Nucleus accumbens (tissue), 56 donors: ENCODE measurements around the gene NCAN.

Source experiments
- DNase-seq, 56 donors: peaks; one replicate each; lab custom pipeline; 2025; lab: John Stamatoyannopoulos, UW

NCAN gene

DNA sequence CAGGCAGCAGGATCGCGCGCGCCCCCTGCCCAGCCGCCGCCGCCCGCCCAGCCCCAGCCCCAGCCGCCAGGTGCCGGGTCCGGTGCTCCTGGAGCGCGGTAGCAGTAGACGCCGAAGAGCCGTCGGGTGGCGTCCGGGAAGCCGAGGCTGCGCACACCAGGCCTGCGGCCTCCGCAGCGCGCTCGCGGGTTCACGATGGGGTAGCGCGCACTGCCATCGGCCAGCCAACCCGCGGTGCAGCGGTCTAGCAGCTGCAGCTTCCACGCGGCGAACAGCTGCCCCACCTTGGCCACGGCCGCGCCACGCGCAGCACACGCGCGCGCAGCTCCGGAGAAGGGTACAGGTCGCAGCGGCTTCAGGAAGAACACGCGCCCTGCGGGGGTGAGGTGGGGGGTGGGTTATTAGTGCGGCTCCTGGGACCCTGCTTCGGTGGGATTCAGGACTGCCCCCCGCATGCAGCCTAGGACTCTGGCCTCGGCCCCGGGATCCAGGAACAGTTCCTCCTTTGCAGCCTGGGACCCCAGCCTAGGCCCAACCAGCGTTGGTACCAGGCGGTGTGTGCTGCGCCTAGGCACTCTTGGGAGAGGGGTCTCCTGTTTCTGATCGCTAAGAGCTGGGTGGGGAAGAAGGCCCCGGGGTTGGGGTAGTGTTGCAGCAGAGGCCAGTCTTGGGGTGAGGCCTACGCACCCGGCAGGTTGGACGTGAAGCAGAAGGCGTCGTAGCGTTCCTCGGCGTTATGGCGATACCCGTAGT, 46.3 kb downstream of the NCAN start:
- DNase-seq = no peak

DNA sequence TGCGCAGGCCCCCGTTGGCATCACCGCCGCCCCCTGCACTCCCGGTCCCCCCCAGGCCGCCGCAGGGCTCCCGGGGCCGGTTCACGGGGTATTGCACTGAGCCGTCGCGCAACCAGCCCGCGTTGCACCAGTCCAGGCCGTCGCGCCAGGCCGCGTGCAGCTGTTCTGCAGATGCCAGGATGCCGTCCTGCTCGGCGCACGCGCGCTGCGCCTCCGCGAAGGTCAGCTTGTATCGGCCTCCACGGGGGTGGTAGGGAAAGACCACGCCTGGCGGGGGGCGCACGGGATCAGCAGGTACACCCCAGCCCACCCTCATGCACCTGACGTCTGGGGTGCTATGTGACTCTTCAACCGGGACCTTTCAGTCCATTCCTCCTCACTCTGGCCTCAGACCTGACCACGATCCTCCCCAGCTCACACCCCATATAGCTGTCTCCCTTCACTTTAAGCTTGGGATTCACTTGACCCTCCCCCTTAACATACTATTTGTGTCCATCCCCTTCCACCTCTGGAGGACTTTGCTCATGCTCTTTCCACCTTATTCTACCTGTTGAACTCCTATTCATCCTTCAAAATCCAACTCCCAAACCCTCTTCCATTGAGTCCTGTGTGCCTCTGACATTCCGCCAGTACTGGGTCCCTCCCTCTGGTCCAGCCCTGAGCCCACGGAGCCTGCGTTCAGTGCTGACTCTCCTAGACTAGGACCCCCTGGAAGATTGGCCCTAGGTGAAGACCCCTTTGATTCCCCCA, 47.0 kb downstream of the NCAN start:
- no peak for DNase-seq

DNA sequence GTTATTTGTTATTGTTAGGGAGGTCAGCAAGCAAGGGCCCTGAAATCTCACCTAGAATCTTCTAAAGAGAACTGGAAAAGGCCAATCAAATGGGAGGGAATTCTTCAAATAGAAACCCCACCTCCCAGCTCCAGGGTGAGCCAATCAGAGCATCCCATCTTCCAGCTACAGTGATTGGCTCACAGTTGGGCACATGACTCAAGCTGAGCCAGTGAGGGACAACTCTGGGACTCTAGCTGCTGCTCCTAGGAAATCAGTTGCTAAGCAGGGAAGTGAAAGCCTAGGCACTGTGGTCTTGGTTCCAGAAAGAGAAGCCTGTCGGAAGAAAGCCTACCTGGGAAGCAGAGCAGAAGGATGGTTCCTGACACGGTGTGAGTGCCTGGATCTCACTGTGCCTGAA, 48.0 kb downstream of the NCAN start:
- peak in 9 of 56 donors; percentile 5 to 30 (median 17) for DNase-seq

DNA sequence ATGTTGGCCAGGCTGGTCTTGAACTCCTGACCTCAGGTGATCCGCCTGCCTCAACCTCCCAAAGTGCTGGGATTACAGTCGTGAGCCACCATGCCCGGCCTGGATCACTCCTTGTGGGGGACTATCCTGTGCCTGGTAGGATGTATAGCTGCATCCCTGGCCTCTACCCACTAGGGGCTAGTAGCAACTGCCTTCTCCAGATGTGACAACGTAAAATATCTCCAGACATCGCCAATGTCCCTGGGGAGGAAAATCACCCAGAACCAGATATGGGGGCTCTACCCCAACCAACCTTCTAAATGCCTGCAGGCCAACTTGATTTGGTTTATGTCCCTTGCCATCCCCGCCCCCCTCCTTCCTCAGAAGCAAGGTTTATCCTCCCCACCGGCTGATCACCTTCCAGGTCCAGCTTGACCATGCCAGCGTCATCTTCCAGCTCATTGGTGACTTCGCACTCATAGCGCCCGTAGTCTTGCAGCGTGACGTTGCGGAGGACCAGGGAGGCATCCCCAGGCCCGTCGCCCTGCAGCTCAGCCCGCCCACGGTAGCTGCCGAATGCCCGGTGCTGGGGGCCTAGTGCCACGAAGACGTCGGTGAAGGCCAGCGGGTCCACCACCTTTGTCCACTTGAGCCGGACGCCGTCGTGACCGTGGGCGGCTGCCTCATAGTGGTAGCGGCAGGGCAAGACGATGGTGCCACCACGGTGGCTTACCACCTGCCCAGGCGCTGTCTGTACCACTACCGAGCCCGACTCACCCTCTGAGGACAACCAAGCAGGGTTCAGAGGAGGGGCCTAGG, 48.9 kb downstream of the NCAN start:
- DNase-seq = no peak

DNA sequence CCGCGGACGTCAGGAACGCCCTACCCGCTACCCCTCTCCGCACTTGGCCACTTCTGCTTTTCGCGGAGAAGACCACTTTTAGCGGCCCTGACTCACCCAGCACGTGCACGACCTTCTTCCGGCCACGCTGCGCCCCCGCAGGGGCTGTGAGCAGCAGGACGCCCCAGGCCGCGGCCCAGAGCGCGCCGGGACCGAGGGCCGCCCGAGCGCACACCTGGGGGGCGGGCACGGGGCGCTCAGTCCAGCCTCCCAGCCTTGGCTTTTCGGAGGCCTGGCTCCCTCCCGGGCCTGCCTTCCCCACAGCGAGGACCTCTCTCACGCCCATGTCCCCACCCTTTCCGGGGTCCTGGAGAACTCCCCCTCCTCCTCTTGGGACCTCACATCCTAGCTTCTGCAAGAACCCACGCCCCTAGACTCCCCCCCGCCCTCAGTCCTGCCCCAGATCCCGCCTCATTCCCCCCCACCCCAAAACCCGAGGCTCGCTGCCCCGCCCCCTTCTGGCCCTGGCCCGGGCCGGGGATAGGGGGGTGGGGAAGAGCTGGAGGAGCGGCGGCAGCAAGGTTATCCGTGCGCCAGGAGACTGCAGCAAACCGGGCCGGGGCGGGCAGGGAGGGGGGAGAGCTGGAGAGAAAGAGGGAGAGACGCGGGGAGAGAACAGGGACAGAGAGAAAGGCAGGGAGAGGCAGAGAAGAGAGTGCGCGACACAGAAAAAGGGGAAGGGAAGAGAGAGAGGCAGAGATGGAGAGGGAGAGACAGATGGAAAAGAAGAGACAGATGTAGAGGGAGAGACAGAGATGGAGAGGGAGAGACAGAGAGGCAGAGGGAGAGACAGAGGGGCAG, 49.8 kb downstream of the NCAN start:
- peak in 2 of 56 donors; percentile 17 to 54 for DNase-seq

DNA sequence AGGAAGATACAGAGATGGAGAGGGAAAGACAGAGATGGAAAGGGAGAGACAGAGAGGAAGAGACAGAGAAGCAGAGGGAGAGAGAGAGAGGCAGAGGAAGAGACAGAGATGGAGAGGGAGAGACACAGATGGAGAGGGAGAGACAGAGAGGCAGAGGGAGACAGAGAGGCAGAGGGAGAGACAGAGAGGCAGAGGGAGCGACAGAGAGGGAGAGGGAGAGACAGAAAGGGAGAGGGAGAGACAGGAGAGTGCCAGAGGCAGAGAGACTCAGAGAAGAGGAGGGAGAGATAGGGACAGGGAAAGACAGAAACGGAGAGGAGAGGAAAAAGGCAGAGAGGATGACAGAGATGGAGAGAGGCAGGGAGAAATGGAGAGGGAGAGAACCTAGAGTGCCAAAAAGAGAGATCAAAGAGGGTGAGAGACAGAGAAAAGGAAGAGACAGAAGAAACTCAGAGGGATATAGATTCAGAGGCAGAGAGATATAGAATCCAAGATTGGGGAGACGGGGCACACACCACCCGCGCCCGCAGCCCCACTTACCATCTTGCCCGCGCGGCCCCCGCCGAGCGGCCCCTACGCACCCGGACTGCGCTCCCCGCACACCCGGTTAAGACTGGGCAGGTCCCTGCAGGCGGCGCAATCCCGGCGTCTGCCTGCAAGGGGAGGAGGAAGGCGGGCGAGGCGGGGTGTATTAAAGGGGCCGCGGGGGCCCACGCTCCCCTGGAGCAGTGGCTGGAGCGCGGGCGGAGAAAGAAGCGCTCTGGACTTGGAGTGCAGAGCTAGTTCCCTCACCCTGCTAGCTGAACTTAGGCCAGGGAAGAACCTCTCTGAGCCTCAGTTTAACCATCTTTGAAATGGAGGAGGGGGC, 50.7 kb downstream of the NCAN start:
- no peak for DNase-seq

DNA sequence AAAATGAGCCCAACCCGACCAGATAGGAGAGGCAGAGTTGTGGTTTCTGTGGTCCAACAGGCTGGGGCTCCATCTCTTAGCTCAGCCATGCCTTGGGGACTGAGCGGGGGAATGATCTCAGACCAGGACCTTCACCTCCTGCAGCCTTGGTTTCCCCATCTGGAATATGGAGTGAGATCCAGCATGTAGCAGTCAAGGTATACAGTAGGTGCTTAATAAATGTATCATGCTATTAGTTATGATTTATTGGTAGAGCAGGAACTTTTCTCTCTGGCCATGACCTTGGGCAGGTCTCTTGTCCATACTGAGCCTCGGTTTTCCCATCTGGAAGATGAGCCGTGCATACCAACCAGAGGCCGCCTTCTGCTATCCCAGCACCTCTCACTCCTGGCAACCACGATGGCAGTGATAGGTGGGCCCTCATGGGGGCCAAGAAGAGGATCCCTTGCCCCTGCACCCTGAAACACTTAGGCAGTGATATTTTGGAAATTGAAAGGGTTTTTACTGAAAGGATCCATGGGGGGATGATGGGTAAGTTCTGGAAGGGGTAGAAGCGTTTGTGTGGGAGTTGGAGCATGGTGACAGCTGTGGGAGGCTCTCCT, 52.2 kb downstream of the NCAN start:
- no peak for DNase-seq

DNA sequence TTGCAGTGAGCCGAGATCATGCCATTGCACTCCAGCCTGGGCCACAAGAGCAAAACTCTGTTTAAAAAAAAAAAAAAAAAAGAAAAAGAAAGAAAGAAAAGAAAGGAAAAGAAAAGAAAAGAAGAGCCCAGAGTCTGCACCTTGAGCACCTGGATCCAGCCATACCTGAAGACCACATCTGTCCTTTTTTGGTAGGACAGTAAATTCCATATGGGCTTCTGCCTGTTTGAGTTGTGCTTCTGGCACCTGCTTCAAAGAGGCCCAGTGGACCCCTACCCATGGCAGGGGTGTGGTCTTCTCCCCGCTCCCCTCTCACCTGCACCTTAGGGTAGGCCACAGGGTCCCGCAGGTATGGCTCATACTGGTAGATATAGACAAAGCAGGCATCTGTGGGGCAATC, 55.5 kb downstream of the NCAN start:
- no peak for DNase-seq

DNA sequence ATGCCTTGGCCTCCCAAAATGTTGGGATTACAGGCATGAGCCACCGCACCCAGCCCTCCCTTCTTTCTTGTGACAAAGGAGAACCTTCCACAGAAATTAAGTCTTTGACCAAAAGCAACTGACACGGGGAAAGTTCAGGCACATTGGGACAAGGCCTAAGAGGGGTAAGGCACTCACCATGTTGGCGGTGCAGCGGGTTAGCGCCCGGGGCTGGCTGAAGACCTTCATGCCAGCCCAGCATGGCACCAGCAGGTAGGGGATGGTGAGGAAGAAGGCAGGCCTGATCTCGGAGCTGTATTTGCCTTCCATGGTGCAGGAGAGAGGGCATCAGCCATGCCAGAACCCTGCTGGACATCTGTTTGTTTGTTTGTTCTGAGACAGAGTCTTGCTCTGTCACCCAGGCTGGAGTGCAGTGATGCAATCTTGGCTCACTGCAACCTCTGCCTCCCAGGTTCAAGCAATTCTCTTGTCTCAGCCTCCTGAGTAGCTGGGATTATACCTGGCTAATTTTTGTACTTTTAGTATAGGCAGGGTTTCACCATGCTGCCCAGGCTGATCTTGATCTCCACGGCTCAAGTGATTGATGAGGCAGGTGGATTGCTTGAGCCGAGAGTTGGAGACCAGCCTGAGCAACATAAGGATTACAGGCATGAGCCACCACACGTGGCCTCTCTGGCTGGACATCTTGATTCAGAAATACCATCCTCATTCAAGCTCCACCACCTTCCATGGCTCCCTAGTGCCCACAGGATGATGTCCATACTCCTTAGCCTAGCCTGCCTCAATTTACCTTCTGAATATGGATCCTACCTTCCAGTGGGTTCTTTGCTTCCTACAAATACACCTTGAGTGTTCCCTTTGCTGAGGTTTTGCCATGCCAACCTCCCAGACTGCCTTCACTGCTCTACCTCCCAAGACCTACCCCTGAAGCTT, 57.0 kb downstream of the NCAN start:
- no peak for DNase-seq

DNA sequence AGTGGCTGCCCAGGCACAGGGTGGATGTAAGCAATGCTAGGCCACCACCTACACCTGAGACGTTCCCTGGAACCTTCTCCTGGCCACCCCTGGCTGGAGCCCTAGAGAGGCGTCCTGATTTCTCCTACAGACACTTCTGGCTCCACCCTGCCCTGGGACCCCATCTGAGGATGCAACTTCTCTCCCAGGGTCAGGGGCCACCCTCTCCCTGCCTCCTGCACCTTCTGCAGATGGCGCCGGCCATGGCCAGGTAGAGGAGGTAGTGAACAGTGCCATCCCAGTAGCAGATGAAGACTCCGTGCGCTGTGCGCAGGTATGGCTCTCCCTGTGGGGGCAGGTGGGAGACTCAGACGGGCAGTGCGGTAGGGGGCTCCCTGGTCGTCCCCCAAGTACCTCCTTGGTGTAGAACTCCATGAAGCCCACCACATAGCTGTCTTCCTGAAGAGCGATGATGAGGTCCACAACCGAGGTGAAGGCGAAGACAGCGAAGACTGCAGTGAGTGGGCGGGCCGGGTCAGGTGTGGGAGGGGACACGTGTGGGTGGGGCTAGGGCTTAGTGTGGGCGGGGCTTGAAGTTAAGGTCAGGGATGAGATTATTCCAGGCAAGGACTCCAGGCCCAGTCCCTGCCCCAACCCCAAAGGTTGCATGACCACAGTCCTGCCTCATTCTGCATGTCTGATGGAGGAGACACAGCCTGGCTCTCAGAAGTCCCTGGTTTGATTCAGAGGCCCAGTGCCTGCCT, 58.4 kb downstream of the NCAN start:
- DNase-seq = peak in 1 of 56 donors; percentile 33

DNA sequence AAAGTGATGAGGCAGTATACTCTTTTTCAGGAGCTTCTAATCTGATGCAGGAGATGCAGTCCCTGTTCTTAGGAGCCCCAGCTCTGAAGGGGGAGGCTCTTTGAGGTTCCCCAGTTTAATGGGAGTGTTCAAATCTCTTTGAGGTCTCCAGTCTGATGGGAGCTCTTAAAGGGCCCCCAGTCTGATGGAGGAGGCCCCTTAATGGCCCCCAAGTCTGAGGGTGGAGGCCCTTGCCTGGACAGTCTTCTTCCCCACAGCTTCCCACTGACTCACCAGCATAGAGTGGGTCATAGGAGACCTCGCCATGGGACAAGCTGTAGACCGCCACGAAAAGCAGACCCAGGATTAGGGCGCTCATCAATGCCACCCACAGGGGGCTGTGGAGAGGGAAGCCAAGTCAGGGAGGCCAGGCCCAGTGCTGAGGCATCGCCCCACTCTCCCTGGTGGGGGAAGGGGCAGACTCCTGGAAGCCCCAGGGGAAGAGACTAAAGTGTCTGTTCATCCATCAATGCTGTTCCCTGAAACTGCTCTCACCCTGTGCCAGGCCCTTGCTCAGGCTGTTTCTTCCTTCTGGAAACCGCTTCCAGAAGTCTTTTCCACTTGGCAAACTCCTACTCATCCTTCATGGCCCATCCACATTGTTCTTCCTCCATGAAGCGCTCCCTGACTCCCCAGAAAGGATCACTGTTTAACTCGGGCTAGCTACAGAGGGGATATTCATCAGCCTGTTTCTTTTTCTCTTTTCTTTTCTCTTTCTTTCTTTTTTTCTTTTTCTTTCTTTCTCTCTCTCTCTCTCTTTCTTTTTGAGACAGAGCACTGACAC, 59.2 kb downstream of the NCAN start:
- no peak for DNase-seq

DNA sequence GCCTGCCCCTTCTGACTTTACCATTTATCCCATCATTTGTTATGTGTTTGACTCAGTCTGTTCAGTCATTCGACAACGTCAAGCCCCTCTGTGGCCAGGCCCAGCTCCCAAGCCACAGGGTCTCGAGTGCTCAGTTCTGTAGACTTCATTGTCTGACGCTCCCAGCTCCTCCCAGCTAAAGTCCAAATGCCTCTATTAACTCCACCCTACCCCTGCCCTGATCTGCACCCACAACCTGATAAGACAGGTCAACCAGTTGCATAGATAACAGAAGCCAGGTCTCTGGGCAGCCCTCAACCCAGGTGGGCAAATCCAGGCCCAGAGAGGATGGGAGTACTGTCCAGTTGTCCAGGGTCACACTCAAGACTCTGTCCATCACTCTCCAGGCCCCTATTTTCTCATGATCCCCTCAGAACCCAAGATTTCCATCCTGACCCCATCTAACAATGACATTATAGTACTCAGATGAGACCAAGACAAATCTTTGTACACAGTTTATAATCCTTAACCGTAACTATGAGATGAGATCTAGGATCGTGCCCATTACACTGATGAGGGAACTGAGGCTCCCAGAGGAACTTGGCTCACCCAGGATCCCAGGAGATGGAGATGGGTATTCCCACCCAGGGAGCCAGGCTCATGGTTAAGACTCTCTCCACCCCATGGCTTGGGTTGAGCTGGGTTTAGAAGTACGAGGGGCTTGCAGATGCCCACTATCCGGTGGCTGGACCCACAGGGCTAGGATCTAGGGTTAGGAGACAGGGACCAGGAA, 60.3 kb downstream of the NCAN start:
- no peak for DNase-seq

DNA sequence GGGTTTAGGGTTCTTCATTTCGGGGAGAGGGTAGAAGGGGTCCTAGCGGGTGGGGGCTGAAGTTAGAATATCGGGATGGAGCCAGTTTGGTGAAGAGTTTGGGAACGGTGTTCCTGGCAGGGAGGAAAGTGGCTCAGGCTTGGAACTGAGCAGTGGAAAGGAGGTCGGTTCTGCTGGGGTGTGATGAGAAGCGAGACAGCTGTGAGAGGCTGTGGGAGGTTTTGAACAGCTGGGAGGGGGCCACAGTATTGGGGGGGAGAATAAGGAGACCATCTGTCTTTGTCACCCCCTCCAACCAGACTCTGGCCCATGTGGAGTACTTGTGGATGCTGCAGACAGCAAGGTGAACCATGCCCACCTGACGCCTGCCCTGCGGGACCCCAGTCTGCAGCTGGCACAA, 62.4 kb downstream of the NCAN start:
- no peak for DNase-seq

DNA sequence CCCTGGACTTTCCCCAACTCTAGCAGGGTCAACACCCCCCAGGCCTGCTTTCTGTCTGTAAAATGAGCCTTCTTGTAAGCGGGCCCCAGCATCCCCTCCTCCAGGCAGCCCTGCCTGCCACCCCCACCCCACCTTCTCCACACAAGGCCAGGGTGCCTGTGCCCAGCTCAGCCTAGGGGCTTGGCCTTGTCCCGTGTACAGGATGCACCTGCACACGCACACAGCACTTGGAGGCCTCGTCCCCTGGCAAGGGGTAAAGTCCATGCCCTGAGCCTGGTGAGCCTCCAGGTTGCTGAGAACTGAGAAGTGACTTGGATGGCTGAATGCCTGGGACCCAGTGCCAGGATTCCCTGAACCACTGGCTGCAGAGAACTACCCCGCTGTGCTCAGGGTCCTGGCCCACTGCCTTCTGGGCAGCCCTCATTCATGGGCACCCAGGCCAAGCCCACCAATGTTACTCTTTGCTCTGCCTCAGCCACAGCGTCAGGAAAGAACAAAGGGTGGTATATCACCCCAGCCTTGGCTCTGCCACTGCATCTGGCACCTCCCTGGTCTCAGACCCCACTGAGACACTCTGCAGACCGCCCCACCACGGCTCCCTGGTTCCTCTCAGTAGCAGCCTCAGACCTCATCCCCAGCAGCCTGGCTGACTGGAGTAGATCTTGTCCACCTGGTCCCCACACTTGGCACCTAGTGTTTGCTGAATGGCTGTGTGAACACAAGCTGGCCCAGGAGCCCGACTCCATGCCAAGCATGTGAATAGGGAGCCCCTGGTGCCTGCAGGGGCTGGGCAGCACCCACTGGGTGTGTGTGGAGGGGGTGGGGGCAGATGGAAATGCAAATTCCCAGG, 63.2 kb downstream of the NCAN start:
- DNase-seq = no peak

DNA sequence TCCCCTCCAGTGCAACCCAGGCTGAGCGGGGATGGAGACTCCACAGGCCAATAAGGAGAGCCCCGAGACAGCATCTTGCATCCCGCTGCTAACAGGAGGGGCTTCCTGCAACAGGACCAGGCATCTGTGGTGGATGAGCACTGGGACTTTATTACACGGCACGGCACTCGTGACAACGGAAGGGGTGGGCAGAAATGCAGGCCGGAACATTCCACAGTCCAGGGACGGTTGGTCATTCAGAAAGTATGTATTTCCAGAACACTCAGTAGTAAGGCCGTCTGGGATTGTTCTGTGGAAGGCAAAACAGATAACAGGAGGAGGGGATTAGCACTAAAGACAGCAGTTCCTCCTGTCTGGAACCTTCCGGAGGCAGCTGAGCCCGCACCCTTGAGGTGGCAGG, 64.6 kb downstream of the NCAN start:
- no peak for DNase-seq
